Measurements from ENCODE around the gene C1orf159.

The C1orf159 gene

GRCh38 chr1:1053682-1054081 is 62.2 kb downstream of the C1orf159 start:
- no peak for DNase-seq (ENCODE audit: low spot score)

- no peak for DNase-seq (ENCODE audit: low spot score)
These were observed 62.9 kb downstream of the C1orf159 start for GRCh38 chr1:1053022-1053421.

GRCh38 chr1:1052003-1052840 is 63.7 kb downstream of the C1orf159 start:
- no peak for DNase-seq (ENCODE audit: low spot score)

- DNase-seq (ENCODE audit: low spot score), result no peak
These were observed 64.6 kb downstream of the C1orf159 start for GRCh38 chr1:1051127-1051810.

- no peak for DNase-seq (ENCODE audit: low spot score)
These were observed 65.3 kb downstream of the C1orf159 start for GRCh38 chr1:1050577-1051052.

GRCh38 chr1:1049318-1050165 is 66.3 kb downstream of the C1orf159 start:
- DNase-seq (ENCODE audit: low spot score), result no peak

- DNase-seq (ENCODE audit: low spot score), result no peak
These were observed 67.1 kb downstream of the C1orf159 start for GRCh38 chr1:1048765-1049164.

- no peak for DNase-seq (ENCODE audit: low spot score)
These were observed 67.9 kb downstream of the C1orf159 start for GRCh38 chr1:1047963-1048362.

- no peak for DNase-seq (ENCODE audit: low spot score)
These were observed 68.5 kb downstream of the C1orf159 start for GRCh38 chr1:1047407-1047806.

- DNase-seq (ENCODE audit: low spot score), result no peak
These were observed 69.1 kb downstream of the C1orf159 start for GRCh38 chr1:1046767-1047166.

- no peak for DNase-seq (ENCODE audit: low spot score)
These were observed 69.6 kb downstream of the C1orf159 start for GRCh38 chr1:1046243-1046642.

- DNase-seq (ENCODE audit: low spot score), result no peak
These were observed 70.8 kb downstream of the C1orf159 start for GRCh38 chr1:1045129-1045528.

- no peak for DNase-seq (ENCODE audit: low spot score)
These were observed 71.3 kb downstream of the C1orf159 start for GRCh38 chr1:1044455-1045078.

- DNase-seq (ENCODE audit: low spot score), result no peak
These were observed 72.0 kb downstream of the C1orf159 start for GRCh38 chr1:1043921-1044320.

GRCh38 chr1:1043411-1043810 is 72.5 kb downstream of the C1orf159 start:
- no peak for DNase-seq (ENCODE audit: low spot score)

GRCh38 chr1:1042835-1043234 is 73.1 kb downstream of the C1orf159 start:
- DNase-seq (ENCODE audit: low spot score), result no peak

- no peak for DNase-seq (ENCODE audit: low spot score)
These were observed 74.0 kb downstream of the C1orf159 start for GRCh38 chr1:1041873-1042272.

GRCh38 chr1:1041092-1041523 is 74.8 kb downstream of the C1orf159 start:
- DNase-seq (ENCODE audit: low spot score), result peak; percentile 79

- peak; percentile 97 for DNase-seq (ENCODE audit: low spot score)
These were observed 75.6 kb downstream of the C1orf159 start for GRCh38 chr1:1040004-1040991.

GRCh38 chr1:1039145-1039910 is 76.6 kb downstream of the C1orf159 start:
- no peak for DNase-seq (ENCODE audit: low spot score)
